ENCODE results near the gene DBI. TPM values are rescaled to one million over a fixed set of nuclear protein-coding genes. Genes with fewer than 3 reads are reported as not detected.

DBI gene
- total and polyA plus RNA-seq, 2 of the 13 experiments (the other 11 are each of a cell fraction or from before 2014, with no cell fraction given): 330 to 659 TPM

GRCh38 chr2:119319593-119319992 is 47.2 kb upstream of the DBI start (continued):
- TF ChIP-seq ZNF547 (CRISPR knock-in tag; IDR thresholded peaks at IDR 0.05) (no peak), GATAD2A (CRISPR knock-in tag; IDR thresholded peaks at IDR 0.05) (no peak), ZNF33B (CRISPR knock-in tag; IDR thresholded peaks at IDR 0.05) (no peak), SRY (CRISPR knock-in tag; IDR thresholded peaks at IDR 0.05) (no peak)

DNA sequence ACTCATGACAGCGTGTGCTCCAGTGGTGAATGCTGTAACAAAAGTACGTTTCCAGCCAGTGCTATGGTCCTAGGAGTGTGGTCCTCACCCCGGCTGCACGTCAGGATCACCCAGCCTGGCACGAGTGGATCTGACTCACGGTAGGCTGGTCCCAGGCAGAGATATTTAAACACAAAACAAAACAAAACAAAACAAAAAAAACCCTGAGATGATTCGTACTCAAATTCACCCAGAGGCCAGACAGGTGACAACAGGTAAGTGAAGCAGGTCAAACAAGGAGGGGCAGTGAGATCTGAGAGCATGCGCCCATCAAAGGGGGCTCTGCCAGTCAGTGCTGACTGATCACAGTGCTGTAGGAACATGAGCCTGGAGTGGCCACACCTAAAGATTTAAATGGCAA is 43.3 kb upstream of the DBI start:
- BruUV-seq (replicated peaks): no TSS peak
- DNase-seq (ENCODE audit: low spot score): no peak
- intact Hi-C loops (cut with micrococcal nuclease; ENCODE audit: unreplicated experiment) (no loop called here), in situ Hi-C loops (cut with HindIII; ENCODE audit: extremely low pct_ligation_motif_present, low pct_unique_long_range_greater_than_20kb) (no loop called here)
- WGBS (ENCODE audit: low lambda C conversion rate): 57% methylated on average over 8 of the region's 8 CpGs
- Histone ChIP-seq H2AFZ (ENCODE audit: low read length) (no peak overlapping the region), H3K9me3 (ENCODE audit: low read length) (no peaks in the 10 kb centered on the region), H3K27me3 (ENCODE audit: control insufficient read depth in 1 of 2, insufficient read depth in 2 of 2, low read length in 2 of 2) (no peaks in the 10 kb centered on the region), H3K27ac (ENCODE audit: extremely low read length, insufficient read depth, low read length) (no peak overlapping the region), H3K4me3 (replicated peaks in 1 of 3; ENCODE audit: insufficient read depth in 1 of 3, low read depth in 2 of 3, low read length in 3 of 3) (no peak overlapping the region), H3K9ac (ENCODE audit: insufficient read depth, low read depth, low read length) (no peak overlapping the region), H3K4me2 (ENCODE audit: low read depth, low read length) (no peak overlapping the region), H3K36me3 (replicated peaks in 1 of 2; ENCODE audit: control insufficient read depth in 1 of 2, insufficient read depth in 2 of 2, low read length in 2 of 2) (no peaks in the 10 kb centered on the region), H4K20me1 (ENCODE audit: insufficient read depth, low read length) (no peaks in the 10 kb centered on the region), H3K79me2 (ENCODE audit: insufficient read depth, low read length) (no peaks in the 10 kb centered on the region), H3K4me1 (ENCODE audit: insufficient read depth, low read length) (0 out of 2 replicates have a peak, but pooled peaks cover 6% of the 10 kb centered on the region)
- ChIA-PET CTCF (ENCODE audit: low intra/inter-chr PET ratio, low total read pairs) (no interaction called here), POLR2A (no interaction called here)
- TF ChIP-seq ELF3 (CRISPR knock-in tag; IDR thresholded peaks at IDR 0.05) (no peak), ZNF180 (CRISPR knock-in tag; IDR thresholded peaks at IDR 0.05; ENCODE audit: borderline replicate concordance, low read depth) (no peak), ZNF616 (CRISPR knock-in tag; IDR thresholded peaks at IDR 0.05; ENCODE audit: low read depth) (no peak), BHLHE40 (IDR thresholded peaks at IDR 0.05; ENCODE audit: low read length) (no peak), EP300 (IDR thresholded peaks at IDR 0.05; ENCODE audit: low read depth in 2 of 2, low read length in 2 of 2) (no peak), EP300 (CRISPR knock-in tag; IDR thresholded peaks at IDR 0.05; ENCODE audit: borderline replicate concordance) (no peak), THAP11 (CRISPR knock-in tag; IDR thresholded peaks at IDR 0.05) (no peak), ZNF773 (CRISPR knock-in tag; IDR thresholded peaks at IDR 0.05; ENCODE audit: borderline replicate concordance) (no peak), XRCC5 (optimal IDR thresholded peaks at IDR 0.05; ENCODE audit: low read length) (no peak), FOXC1 (CRISPR knock-in tag; IDR thresholded peaks at IDR 0.05; ENCODE audit: borderline replicate concordance) (no peak), POLR2AphosphoS2 (IDR thresholded peaks at IDR 0.05; ENCODE audit: low read depth, low read length) (no peak), FOXK1 (CRISPR knock-in tag; IDR thresholded peaks at IDR 0.05; ENCODE audit: borderline replicate concordance, low read depth) (no peak)
- TF ChIP-seq, protein P1, sequence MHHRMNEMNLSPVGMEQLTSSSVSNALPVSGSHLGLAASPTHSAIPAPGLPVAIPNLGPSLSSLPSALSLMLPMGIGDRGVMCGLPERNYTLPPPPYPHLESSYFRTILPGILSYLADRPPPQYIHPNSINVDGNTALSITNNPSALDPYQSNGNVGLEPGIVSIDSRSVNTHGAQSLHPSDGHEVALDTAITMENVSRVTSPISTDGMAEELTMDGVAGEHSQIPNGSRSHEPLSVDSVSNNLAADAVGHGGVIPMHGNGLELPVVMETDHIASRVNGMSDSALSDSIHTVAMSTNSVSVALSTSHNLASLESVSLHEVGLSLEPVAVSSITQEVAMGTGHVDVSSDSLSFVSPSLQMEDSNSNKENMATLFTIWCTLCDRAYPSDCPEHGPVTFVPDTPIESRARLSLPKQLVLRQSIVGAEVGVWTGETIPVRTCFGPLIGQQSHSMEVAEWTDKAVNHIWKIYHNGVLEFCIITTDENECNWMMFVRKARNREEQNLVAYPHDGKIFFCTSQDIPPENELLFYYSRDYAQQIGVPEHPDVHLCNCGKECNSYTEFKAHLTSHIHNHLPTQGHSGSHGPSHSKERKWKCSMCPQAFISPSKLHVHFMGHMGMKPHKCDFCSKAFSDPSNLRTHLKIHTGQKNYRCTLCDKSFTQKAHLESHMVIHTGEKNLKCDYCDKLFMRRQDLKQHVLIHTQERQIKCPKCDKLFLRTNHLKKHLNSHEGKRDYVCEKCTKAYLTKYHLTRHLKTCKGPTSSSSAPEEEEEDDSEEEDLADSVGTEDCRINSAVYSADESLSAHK (CRISPR knock-in tag; IDR thresholded peaks at IDR 0.05; ENCODE audit: borderline replicate concordance): no peak
- TF ChIP-seq, protein P2, sequence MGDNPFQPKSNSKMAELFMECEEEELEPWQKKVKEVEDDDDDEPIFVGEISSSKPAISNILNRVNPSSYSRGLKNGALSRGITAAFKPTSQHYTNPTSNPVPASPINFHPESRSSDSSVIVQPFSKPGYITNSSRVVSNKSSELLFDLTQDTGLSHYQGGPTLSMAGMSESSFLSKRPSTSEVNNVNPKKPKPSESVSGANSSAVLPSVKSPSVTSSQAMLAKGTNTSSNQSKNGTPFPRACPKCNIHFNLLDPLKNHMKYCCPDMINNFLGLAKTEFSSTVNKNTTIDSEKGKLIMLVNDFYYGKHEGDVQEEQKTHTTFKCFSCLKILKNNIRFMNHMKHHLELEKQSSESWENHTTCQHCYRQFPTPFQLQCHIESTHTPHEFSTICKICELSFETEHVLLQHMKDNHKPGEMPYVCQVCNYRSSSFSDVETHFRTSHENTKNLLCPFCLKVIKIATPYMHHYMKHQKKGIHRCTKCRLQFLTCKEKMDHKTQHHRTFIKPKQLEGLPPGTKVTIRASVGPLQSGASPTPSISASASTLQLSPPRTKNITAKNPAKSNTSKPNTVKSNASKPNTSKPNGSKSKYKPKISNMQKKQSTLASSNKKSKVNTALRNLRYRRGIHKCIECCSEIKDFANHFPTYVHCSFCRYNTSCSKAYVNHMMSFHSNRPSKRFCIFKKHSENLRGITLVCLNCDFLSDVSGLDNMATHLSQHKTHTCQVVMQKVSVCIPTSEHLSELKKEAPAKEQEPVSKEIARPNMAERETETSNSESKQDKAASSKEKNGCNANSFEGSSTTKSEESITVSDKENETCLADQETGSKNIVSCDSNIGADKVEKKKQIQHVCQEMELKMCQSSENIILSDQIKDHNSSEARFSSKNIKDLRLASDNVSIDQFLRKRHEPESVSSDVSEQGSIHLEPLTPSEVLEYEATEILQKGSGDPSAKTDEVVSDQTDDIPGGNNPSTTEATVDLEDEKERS (CRISPR knock-in tag; IDR thresholded peaks at IDR 0.05): no peak
- TF ChIP-seq, protein P3, sequence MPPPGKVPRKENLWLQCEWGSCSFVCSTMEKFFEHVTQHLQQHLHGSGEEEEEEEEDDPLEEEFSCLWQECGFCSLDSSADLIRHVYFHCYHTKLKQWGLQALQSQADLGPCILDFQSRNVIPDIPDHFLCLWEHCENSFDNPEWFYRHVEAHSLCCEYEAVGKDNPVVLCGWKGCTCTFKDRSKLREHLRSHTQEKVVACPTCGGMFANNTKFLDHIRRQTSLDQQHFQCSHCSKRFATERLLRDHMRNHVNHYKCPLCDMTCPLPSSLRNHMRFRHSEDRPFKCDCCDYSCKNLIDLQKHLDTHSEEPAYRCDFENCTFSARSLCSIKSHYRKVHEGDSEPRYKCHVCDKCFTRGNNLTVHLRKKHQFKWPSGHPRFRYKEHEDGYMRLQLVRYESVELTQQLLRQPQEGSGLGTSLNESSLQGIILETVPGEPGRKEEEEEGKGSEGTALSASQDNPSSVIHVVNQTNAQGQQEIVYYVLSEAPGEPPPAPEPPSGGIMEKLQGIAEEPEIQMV (CRISPR knock-in tag; IDR thresholded peaks at IDR 0.05; ENCODE audit: low read depth): no peak
- no peak for FAIRE-seq
- ATAC-seq: no peak

All from HepG2 (cell line).